Esophagus squamous epithelium (tissue), 4 donors: ENCODE measurements around the gene ZNF730.

Source experiments
- POLR2A ChIP-seq, 4 donors: fragments of 450-650 bp; IDR thresholded peaks; one replicate each; pipeline ENCODE4 v1.6.1; 2017; ENCODE audit warnings: antibody characterized with exemption in 4 of 4, mild to moderate bottlenecking in 4 of 4, moderate library complexity in 3 of 4
- TF ChIP-seq, protein P1 (sequence below), 6 experiments: fragments of 450-650 bp in 4 of 6; fragments of 200-600 bp in 2 of 6; sonication (generic) in 2 of 6; IDR thresholded peaks; one replicate each; pipeline ENCODE4 v1.5.1; 2016 to 2019; ENCODE audit warnings: antibody characterized with exemption in 6 of 6, mild to moderate bottlenecking in 4 of 6, moderate library complexity in 4 of 6

DNA sequence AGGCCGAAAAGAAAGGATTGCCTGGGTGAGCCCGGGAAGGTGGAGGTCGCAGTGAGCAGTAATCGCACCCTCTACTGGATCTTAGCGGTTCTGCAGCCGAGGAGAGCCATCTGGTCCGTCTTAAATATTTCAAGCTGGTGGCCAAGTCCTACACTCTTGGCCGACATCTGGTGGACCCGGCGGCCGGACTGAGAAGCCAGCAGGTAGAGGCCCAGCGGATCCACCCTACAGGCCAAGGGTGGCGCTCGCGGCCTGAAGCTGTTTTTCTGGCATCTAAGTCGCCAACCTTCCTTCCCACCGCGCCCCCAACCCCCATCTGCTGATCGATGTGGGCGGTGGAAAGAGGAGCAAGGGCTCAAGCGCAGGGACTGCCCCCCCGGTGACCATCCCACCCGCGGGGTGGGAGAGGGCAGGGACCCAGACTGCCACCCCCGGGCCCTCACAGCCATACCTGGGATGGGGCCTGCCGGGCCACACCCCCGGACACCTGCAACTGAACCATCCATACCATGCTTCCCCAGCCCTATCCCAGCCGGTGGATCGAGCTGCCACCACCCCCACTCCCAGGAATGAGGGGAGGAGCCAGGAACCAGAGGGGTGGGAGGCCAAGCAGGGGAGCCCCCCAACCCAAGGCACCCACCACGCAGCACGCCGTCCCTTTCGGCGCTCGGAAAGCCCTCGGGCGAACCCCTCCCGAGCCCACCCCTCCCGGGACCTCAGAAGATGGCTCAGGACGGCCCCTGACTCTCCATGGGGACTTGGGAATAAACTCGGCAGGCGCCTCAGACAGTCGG is 46.3 kb upstream of the ZNF730 start:
- TF ChIP-seq, protein P1, sequence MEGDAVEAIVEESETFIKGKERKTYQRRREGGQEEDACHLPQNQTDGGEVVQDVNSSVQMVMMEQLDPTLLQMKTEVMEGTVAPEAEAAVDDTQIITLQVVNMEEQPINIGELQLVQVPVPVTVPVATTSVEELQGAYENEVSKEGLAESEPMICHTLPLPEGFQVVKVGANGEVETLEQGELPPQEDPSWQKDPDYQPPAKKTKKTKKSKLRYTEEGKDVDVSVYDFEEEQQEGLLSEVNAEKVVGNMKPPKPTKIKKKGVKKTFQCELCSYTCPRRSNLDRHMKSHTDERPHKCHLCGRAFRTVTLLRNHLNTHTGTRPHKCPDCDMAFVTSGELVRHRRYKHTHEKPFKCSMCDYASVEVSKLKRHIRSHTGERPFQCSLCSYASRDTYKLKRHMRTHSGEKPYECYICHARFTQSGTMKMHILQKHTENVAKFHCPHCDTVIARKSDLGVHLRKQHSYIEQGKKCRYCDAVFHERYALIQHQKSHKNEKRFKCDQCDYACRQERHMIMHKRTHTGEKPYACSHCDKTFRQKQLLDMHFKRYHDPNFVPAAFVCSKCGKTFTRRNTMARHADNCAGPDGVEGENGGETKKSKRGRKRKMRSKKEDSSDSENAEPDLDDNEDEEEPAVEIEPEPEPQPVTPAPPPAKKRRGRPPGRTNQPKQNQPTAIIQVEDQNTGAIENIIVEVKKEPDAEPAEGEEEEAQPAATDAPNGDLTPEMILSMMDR (IDR thresholded peaks at IDR 0.05) = peak in 2 of 6 experiments; percentile 18 to 22
- TF ChIP-seq POLR2A (IDR thresholded peaks at IDR 0.05) = no peak
